Uterus (tissue), 2 donors: ENCODE data around the gene OGN.

Experiments
- CTCF ChIP-seq, 4 experiments: fragments of 200-600 bp in 2 of 4; fragments of 450-650 bp in 2 of 4; sonication (generic) in 2 of 4; IDR thresholded peaks; one replicate each; pipeline ENCODE4 v1.5.1; 2016 to 2019; ENCODE audit warnings: antibody characterized with exemption in 4 of 4, mild to moderate bottlenecking in 2 of 4, moderate library complexity in 1 of 4
- POLR2A ChIP-seq, 2 donors: fragments of 450-650 bp; IDR thresholded peaks; one replicate each; pipeline ENCODE4 v1.6.1; 2016; ENCODE audit warnings: antibody characterized with exemption in 2 of 2, mild to moderate bottlenecking in 1 of 2, moderate library complexity in 1 of 2

- TF ChIP-seq CTCF (IDR thresholded peaks at IDR 0.05) (no peak), POLR2A (IDR thresholded peaks at IDR 0.05) (no peak)
These were observed 19.4 kb downstream of the OGN start for GRCh38 chr9:92385001-92385400.
